Measurements from ENCODE around the gene FARS2. TPM values are rescaled to one million over a fixed set of nuclear protein-coding genes. Genes with fewer than 3 reads are reported as not detected.

Gene FARS2
- polyA plus RNA-seq, 2 of the 4 experiments (the other 2 are of a cell fraction) = 12.9 to 17.5 TPM

- Histone ChIP-seq H3K4me3 (no peak overlapping the region), H3K4me2 (no peak overlapping the region), H3K4me1 (no peaks in the 10 kb centered on the region), H3K9me3 (no peaks in the 10 kb centered on the region), H3K27ac (no peak overlapping the region)
- ChIA-PET POLR2A (no interaction called here), CTCF (no interaction called here)
- no peak for DNase-seq (ENCODE audit: low read depth in 1 of 2, low spot score in 1 of 2)
- no peak for TF ChIP-seq PBX3 (IDR thresholded peaks at IDR 0.05)
- no peak for TF ChIP-seq RNF2 (IDR thresholded peaks at IDR 0.05; ENCODE audit: borderline replicate concordance, low read depth)
- TF ChIP-seq FOXS1 (CRISPR knock-in tag; IDR thresholded peaks at IDR 0.05) = no peak
- no peak for TF ChIP-seq NR3C1 (IDR thresholded peaks at IDR 0.05)
- TF ChIP-seq, protein P1, sequence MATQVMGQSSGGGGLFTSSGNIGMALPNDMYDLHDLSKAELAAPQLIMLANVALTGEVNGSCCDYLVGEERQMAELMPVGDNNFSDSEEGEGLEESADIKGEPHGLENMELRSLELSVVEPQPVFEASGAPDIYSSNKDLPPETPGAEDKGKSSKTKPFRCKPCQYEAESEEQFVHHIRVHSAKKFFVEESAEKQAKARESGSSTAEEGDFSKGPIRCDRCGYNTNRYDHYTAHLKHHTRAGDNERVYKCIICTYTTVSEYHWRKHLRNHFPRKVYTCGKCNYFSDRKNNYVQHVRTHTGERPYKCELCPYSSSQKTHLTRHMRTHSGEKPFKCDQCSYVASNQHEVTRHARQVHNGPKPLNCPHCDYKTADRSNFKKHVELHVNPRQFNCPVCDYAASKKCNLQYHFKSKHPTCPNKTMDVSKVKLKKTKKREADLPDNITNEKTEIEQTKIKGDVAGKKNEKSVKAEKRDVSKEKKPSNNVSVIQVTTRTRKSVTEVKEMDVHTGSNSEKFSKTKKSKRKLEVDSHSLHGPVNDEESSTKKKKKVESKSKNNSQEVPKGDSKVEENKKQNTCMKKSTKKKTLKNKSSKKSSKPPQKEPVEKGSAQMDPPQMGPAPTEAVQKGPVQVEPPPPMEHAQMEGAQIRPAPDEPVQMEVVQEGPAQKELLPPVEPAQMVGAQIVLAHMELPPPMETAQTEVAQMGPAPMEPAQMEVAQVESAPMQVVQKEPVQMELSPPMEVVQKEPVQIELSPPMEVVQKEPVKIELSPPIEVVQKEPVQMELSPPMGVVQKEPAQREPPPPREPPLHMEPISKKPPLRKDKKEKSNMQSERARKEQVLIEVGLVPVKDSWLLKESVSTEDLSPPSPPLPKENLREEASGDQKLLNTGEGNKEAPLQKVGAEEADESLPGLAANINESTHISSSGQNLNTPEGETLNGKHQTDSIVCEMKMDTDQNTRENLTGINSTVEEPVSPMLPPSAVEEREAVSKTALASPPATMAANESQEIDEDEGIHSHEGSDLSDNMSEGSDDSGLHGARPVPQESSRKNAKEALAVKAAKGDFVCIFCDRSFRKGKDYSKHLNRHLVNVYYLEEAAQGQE (IDR thresholded peaks at IDR 0.05) = no peak
- no peak for TF ChIP-seq HOXA7 (CRISPR knock-in tag; IDR thresholded peaks at IDR 0.05)
- TF ChIP-seq NPAS2 (CRISPR knock-in tag; IDR thresholded peaks at IDR 0.05; ENCODE audit: borderline replicate concordance) = no peak
- no peak for TF ChIP-seq HDAC2 (IDR thresholded peaks at IDR 0.05)
- TF ChIP-seq EHF (CRISPR knock-in tag; IDR thresholded peaks at IDR 0.05) = no peak
- TF ChIP-seq POLR2AphosphoS2 (conservative IDR thresholded peaks at IDR 0.05; ENCODE audit: low read length) = no peak
- TF ChIP-seq CBX8 (IDR thresholded peaks at IDR 0.05) = no peak
- no peak for TF ChIP-seq RFX5 (IDR thresholded peaks at IDR 0.05)
- no peak for TF ChIP-seq ELK1 (IDR thresholded peaks at IDR 0.05; ENCODE audit: low read depth, low read length)
- TF ChIP-seq ZC3H11A (IDR thresholded peaks at IDR 0.05) = no peak
- TF ChIP-seq TFCP2L1 (CRISPR knock-in tag; IDR thresholded peaks at IDR 0.05) = no peak
- TF ChIP-seq HOXB5 (CRISPR knock-in tag; IDR thresholded peaks at IDR 0.05) = no peak
- TF ChIP-seq RCOR1 (IDR thresholded peaks at IDR 0.05; ENCODE audit: low read depth, low read length) = no peak
- no peak for ATAC-seq
- 88% methylated on average over 5 of the region's 5 CpGs for WGBS (ENCODE audit: missing lambda C conversion rate)
- FAIRE-seq = no peak
These were observed 483.2 kb downstream of the FARS2 start for GRCh38 chr6:5744497-5744896.

DNA sequence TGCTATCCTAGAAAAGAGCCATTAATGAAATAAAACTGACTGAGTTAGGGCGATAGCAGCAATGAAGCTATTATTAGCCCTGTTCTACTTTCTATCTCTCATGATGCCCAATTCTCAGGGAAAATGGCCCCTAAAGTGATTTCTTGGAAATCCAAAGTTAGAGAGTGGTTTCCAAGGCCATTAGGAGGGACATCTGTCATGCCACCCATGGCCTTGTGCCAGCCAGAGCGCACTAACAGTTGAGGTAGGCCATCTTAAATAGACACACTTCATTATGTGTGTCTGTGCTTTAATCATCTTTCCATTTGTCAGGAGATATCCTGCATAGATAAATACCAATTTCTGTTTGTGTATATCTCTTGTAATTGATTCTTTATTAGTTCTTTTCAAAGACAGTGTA, 483.8 kb downstream of the FARS2 start:
- H3K4me3 ChIP-seq = no peak overlapping the region
- H3K4me1 ChIP-seq = no peaks in the 10 kb centered on the region
- no peak overlapping the region for H3K4me2 ChIP-seq
- FAIRE-seq (no peak), DNase-seq (ENCODE audit: low read depth in 1 of 2, low spot score in 1 of 2) (no peak), ATAC-seq (no peak)
- no peak overlapping the region for H3K27ac ChIP-seq
- ChIA-PET POLR2A (no interaction called here), CTCF (no interaction called here)
- TF ChIP-seq PHF8 (IDR thresholded peaks at IDR 0.05; ENCODE audit: borderline replicate concordance, low read depth) (no peak), CHD2 (IDR thresholded peaks at IDR 0.05; ENCODE audit: low read length, partially characterized antibody) (no peak), CBX8 (IDR thresholded peaks at IDR 0.05) (no peak), RAD21 (conservative IDR thresholded peaks at IDR 0.05 in 1 of 2, IDR thresholded peaks at IDR 0.05 in 1 of 2) (no peak), NPAS2 (CRISPR knock-in tag; IDR thresholded peaks at IDR 0.05; ENCODE audit: borderline replicate concordance) (no peak), HEYL (CRISPR knock-in tag; IDR thresholded peaks at IDR 0.05) (no peak), RCOR1 (IDR thresholded peaks at IDR 0.05; ENCODE audit: low read depth, low read length) (no peak), KDM1A (IDR thresholded peaks at IDR 0.05; ENCODE audit: low read depth) (no peak), FOXS1 (CRISPR knock-in tag; IDR thresholded peaks at IDR 0.05) (no peak), BHLHE40 (IDR thresholded peaks at IDR 0.05; ENCODE audit: low read depth, low read length) (no peak)
- 94% methylated on average over 2 of the region's 2 CpGs for WGBS (ENCODE audit: missing lambda C conversion rate)
- no peaks in the 10 kb centered on the region for H3K9me3 ChIP-seq

Data from A549 (cell line).